ENCODE data around the gene TARS3.

- no peak for TF ChIP-seq CTCF (conservative IDR thresholded peaks at IDR 0.05 in 1 of 2, IDR thresholded peaks at IDR 0.05 in 1 of 2; ENCODE audit: extremely low read depth in 1 of 2, insufficient read depth in 1 of 2, low read depth in 1 of 2, low read length in 2 of 2)
- no peak for TF ChIP-seq EZH2 (IDR thresholded peaks at IDR 0.05; ENCODE audit: borderline replicate concordance, low read length)
Measured at GRCh38 chr15:101648356-101648755, 75.9 kb downstream of the TARS3 start.
